Upper lobe of left lung (tissue), 6 donors: Measurements from ENCODE around the gene GRM5. TPM values are rescaled to one million over a fixed set of nuclear protein-coding genes. Genes with fewer than 3 reads are reported as not detected.

ENCODE experiments used
- ATAC-seq, 2 donors: fragments of 200-7000 bp; cut with Tn5 transposase; one replicate each; pipeline ENCODE4 v1.9.1; 2022; ENCODE audit warnings: mild to moderate bottlenecking in 2 of 2, moderate library complexity in 2 of 2; ENCODE audit not compliant: low FRiP score in 2 of 2
- DNase-seq, 2 donors: peaks; one replicate each; pipeline ENCODE4 v3.0.0-alpha.2; 2019 to 2020
- H3K27ac ChIP-seq, 4 donors: fragments of 200-600 bp; sonication (generic); one replicate each; pipeline ENCODE4 v1.5.1; 2016 to 2019
- H3K27me3 ChIP-seq, 4 donors: fragments of 200-600 bp; sonication (generic); one replicate each; pipeline ENCODE4 v1.5.1; 2017 to 2019
- H3K36me3 ChIP-seq, 4 donors: fragments of 200-600 bp; sonication (generic); one replicate each; pipeline ENCODE4 v1.5.1; 2016 to 2019
- H3K4me1 ChIP-seq, 4 donors: fragments of 200-600 bp; sonication (generic); one replicate each; pipeline ENCODE4 v1.5.1; 2018 to 2019
- H3K4me3 ChIP-seq, 4 donors: fragments of 200-600 bp; sonication (generic); one replicate each; pipeline ENCODE4 v1.5.1; 2017 to 2019; ENCODE audit warnings: mild to moderate bottlenecking in 2 of 4, moderate library complexity in 1 of 4
- H3K9me3 ChIP-seq, 4 donors: fragments of 200-600 bp; sonication (generic); one replicate each; pipeline ENCODE4 v1.5.1; 2018 to 2019
- CTCF ChIP-seq, 6 experiments: fragments of 450-650 bp in 4 of 6; fragments of 200-600 bp in 2 of 6; sonication (generic) in 2 of 6; IDR thresholded peaks; one replicate each; pipeline ENCODE4 v1.5.1; 2016 to 2019; ENCODE audit warnings: antibody characterized with exemption in 6 of 6
- EP300 ChIP-seq, 4 donors: sonication (generic); formaldehyde crosslinking; IDR thresholded peaks; one replicate each; pipeline ENCODE4 v1.5.1; 2017; ENCODE audit warnings: antibody characterized with exemption in 4 of 4, control low read depth in 2 of 4
- POLR2A ChIP-seq, 4 donors: fragments of 450-650 bp; IDR thresholded peaks; one replicate each; pipeline ENCODE4 v1.5.1; 2016 to 2017; ENCODE audit warnings: antibody characterized with exemption in 4 of 4, mild to moderate bottlenecking in 2 of 4
- POLR2AphosphoS5 ChIP-seq, 2 donors: sonication (generic); formaldehyde crosslinking; IDR thresholded peaks; one replicate each; pipeline ENCODE4 v1.5.1; 2017; ENCODE audit warnings: antibody characterized with exemption in 2 of 2
- WGBS, 2 donors: methylation state at CpG; one replicate each; pipeline ENCODE4 v1.1.5; 2017 to 2018; 5-methylcytosine and 5-hydroxymethylcytosine counted together
- total RNA-seq, 6 donors: library from RNA; depleted of rRNA in 4 of 6; stranded (reverse); fragments of >200 nt in 4 of 6; gene quantifications; one replicate each; pipeline versions ENCODE4 v1.1.0 to v1.2.1, GENCODE V29; 2016 to 2021
- donor health status: DM: no; HTN: no; CAD: no; lungs with moderate emphysema.
- donor health status: DM: no; HTN: yes; CAD: no; lungs with severe emphysema.

GRM5 gene
- total RNA-seq, 6 donors from 2014 or later: 0.30 to 4.2 (median 0.32) TPM; not detected in 2

- 77 to 89% methylated on average over 2 of the region's 2 CpGs for WGBS, 2 donors
- ATAC-seq (no peak), DNase-seq (no peak)
- Histone ChIP-seq H3K4me3 (no peak overlapping the region), H3K9me3 (no peaks in the 10 kb centered on the region), H3K4me1 (no peaks in the 10 kb centered on the region), H3K36me3 (no peaks in the 10 kb centered on the region), H3K27ac (no peak overlapping the region), H3K27me3 (no peaks in the 10 kb centered on the region)
- TF ChIP-seq POLR2A (IDR thresholded peaks at IDR 0.05) (no peak), CTCF (IDR thresholded peaks at IDR 0.05) (no peak), EP300 (IDR thresholded peaks at IDR 0.05) (no peak), POLR2AphosphoS5 (IDR thresholded peaks at IDR 0.05) (no peak)
Observed at GRCh38 chr11:88495836-88496235, 569.9 kb downstream of the GRM5 start.

- no peaks in the 10 kb centered on the region for H3K9me3 ChIP-seq
- ATAC-seq (no peak), DNase-seq (no peak)
- 84 to 100% methylated on average over 2 of the region's 2 CpGs for WGBS, 2 donors
- no peaks in the 10 kb centered on the region for H3K4me1 ChIP-seq
- TF ChIP-seq POLR2A (IDR thresholded peaks at IDR 0.05) (no peak), EP300 (IDR thresholded peaks at IDR 0.05) (no peak), POLR2AphosphoS5 (IDR thresholded peaks at IDR 0.05) (no peak), CTCF (IDR thresholded peaks at IDR 0.05) (no peak)
- H3K27ac ChIP-seq: no peak overlapping the region
- no peaks in the 10 kb centered on the region for H3K27me3 ChIP-seq
- H3K4me3 ChIP-seq: no peak overlapping the region
- no peaks in the 10 kb centered on the region for H3K36me3 ChIP-seq
Observed at GRCh38 chr11:88494848-88495247, 570.9 kb downstream of the GRM5 start.

- Histone ChIP-seq H3K4me3 (no peak overlapping the region), H3K4me1 (no peaks in the 10 kb centered on the region), H3K27ac (no peak overlapping the region), H3K27me3 (no peaks in the 10 kb centered on the region), H3K9me3 (no peaks in the 10 kb centered on the region), H3K36me3 (no peaks in the 10 kb centered on the region)
- no peak for ATAC-seq
- TF ChIP-seq EP300 (IDR thresholded peaks at IDR 0.05) (no peak), POLR2AphosphoS5 (IDR thresholded peaks at IDR 0.05) (no peak), CTCF (IDR thresholded peaks at IDR 0.05) (no peak), POLR2A (IDR thresholded peaks at IDR 0.05) (no peak)
- DNase-seq: no peak
Observed at GRCh38 chr11:88491674-88492073, 574.1 kb downstream of the GRM5 start.

- Histone ChIP-seq H3K27me3 (no peaks in the 10 kb centered on the region), H3K27ac (no peak overlapping the region), H3K9me3 (no peaks in the 10 kb centered on the region), H3K4me3 (no peak overlapping the region), H3K36me3 (no peaks in the 10 kb centered on the region), H3K4me1 (no peaks in the 10 kb centered on the region)
- DNase-seq (no peak), ATAC-seq (no peak)
- TF ChIP-seq CTCF (IDR thresholded peaks at IDR 0.05) (no peak), POLR2AphosphoS5 (IDR thresholded peaks at IDR 0.05) (no peak)
- 78 to 86% methylated on average over 2 of the region's 2 CpGs for whole genome bisulfite sequencing, 2 donors
Observed at GRCh38 chr11:88489030-88489429, 576.8 kb downstream of the GRM5 start.

- no peak for DNase-seq
- Histone ChIP-seq H3K9me3 (no peaks in the 10 kb centered on the region), H3K36me3 (no peaks in the 10 kb centered on the region), H3K4me1 (no peaks in the 10 kb centered on the region), H3K27me3 (no peaks in the 10 kb centered on the region), H3K4me3 (no peak overlapping the region), H3K27ac (no peak overlapping the region)
- 85 to 94% methylated on average over 1 of the region's 1 CpG for WGBS, 2 donors
- ATAC-seq: no peak
- no peak for TF ChIP-seq POLR2A (IDR thresholded peaks at IDR 0.05)
- no peak for TF ChIP-seq EP300 (IDR thresholded peaks at IDR 0.05)
- no peak for TF ChIP-seq POLR2AphosphoS5 (IDR thresholded peaks at IDR 0.05)
- TF ChIP-seq CTCF (IDR thresholded peaks at IDR 0.05): no peak
Observed at GRCh38 chr11:88487646-88488045, 578.1 kb downstream of the GRM5 start.
